HL-60 (cell line): Measurements from ENCODE around the gene UBXN7.
"Not testable (repeated sequence)": the region's sequence is repeated elsewhere in the genome, so short reads cannot be mapped to it uniquely, and the experiment has no call there.

Source experiments
- GABPA ChIP-seq: IDR thresholded peaks from 2 replicates; pipeline ENCODE4 v1.6.1; 2012; ENCODE audit warnings: low read depth
- POLR2AphosphoS5 ChIP-seq: IDR thresholded peaks from 2 replicates; pipeline ENCODE4 v1.6.1; 2012; ENCODE audit warnings: low read depth
- REST ChIP-seq: IDR thresholded peaks from 2 replicates; pipeline ENCODE4 v1.6.1; 2012; ENCODE audit warnings: low read depth; ENCODE audit not compliant: insufficient replicate concordance
- TF ChIP-seq, protein P1 (sequence below): IDR thresholded peaks from one replicate; pipeline ENCODE4 v1.5.1; 2011; ENCODE audit warnings: low read length, control low read depth, inconsistent platforms; ENCODE audit not compliant: insufficient read depth

DNA sequence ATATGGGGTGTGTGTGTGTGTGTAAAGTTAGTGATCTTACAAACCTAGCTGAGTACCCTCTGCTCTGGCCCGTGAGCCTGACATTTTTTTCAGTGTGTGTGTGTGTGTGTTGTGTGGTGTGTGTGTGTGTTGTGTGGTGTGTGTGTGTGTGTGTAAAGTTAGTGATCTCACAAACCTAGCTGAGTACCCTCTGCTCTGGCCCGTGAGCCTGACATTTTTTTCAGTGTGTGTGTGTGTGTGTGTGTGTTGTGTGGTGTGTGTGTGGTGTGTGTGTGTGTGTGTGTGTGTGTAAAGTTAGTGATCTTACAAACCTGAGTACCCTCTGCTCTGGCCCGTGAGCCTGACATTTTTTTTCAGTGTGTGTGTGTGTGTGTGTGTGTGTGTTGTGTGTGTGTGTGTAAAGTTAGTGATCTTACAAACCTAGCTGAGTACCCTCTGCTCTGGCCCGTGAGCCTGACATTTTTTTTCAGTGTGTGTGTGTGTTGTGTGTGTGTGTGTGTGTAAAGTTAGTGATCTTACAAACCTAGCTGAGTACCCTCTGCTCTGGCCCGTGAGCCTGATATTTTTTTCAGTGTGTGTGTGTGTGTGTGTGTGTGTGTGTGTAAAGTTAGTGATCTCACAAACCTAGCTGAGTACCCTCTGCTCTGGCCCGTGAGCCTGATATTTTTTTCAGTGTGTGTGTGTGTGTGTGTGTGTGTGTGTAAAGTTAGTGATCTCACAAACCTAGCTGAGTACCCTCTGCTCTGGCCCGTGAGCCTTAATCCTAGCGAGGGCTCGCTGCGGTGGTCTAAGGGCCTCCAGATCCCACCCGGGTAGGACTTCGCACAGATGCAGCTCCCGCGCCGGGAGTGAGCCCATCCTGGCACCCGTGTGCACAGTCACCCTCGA lies 115.2 kb downstream of the UBXN7 start:
- TF ChIP-seq, protein P1, sequence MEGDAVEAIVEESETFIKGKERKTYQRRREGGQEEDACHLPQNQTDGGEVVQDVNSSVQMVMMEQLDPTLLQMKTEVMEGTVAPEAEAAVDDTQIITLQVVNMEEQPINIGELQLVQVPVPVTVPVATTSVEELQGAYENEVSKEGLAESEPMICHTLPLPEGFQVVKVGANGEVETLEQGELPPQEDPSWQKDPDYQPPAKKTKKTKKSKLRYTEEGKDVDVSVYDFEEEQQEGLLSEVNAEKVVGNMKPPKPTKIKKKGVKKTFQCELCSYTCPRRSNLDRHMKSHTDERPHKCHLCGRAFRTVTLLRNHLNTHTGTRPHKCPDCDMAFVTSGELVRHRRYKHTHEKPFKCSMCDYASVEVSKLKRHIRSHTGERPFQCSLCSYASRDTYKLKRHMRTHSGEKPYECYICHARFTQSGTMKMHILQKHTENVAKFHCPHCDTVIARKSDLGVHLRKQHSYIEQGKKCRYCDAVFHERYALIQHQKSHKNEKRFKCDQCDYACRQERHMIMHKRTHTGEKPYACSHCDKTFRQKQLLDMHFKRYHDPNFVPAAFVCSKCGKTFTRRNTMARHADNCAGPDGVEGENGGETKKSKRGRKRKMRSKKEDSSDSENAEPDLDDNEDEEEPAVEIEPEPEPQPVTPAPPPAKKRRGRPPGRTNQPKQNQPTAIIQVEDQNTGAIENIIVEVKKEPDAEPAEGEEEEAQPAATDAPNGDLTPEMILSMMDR: not testable (repeated sequence)
- not testable (repeated sequence) for TF ChIP-seq POLR2AphosphoS5, GABPA, REST
